Measurements from ENCODE around the gene MELK. TPM values are rescaled to one million over a fixed set of nuclear protein-coding genes. Genes with fewer than 3 reads are reported as not detected.

Gene MELK
- total and polyA plus RNA-seq, 2 donors (not counting 1 experiment from before 2014, with no cell fraction given): 14.2 to 21.9 TPM

DNA sequence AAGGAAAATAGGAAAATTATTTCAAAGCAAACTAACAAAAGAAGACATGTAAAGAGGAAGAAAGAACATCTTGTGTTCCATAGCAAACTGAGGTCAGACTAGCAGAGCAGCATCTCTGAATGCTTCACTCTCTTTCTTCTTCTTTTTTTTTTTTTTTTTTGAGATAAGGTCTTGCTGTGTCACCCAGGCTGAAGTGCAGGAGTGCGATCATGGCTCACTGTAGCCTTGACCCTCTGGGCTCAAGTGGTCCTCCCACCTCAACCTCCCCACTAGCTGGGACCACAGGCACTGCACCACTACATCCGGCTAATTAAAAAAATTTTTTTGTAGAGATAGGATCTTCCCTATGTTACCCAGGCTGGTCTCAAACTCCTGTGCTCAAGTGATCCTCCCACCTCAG lies 36.6 kb downstream of the MELK start:
- Histone ChIP-seq H3K27me3 (ENCODE audit: control insufficient read depth, insufficient read depth, low read length) (no peaks in the 10 kb centered on the region), H3K36me3 (ENCODE audit: control insufficient read depth, insufficient read depth, low read length) (peaks cover 1% of the 10 kb centered on the region), H3K9ac (ENCODE audit: insufficient read depth, low read length) (no peak overlapping the region), H3K4me1 (ENCODE audit: control insufficient read depth, extremely low read depth, insufficient read depth, low read length) (no peaks in the 10 kb centered on the region), H3K4me3 (replicated peaks in 1 of 4; ENCODE audit: control extremely low read depth in 1 of 4, insufficient read depth in 1 of 4, low read depth in 3 of 4, low read length in 4 of 4) (no peak overlapping the region), H3K27ac (ENCODE audit: insufficient read depth, low read length) (no peak overlapping the region), H4K20me1 (ENCODE audit: control insufficient read depth, extremely low read depth, insufficient read depth, low read length) (no peaks in the 10 kb centered on the region), H2AFZ (ENCODE audit: low read length) (no peak overlapping the region), H3K9me3 (ENCODE audit: control insufficient read depth, insufficient read depth, low read depth, low read length) (no peaks in the 10 kb centered on the region), H3K79me2 (ENCODE audit: control insufficient read depth, insufficient read depth, low read length) (no peaks in the 10 kb centered on the region), H3K4me2 (ENCODE audit: extremely low read depth, insufficient read depth, low read length) (no peak overlapping the region)
- TF ChIP-seq EZH2 (IDR thresholded peaks at IDR 0.05; ENCODE audit: low read length, missing control alignments): no peak
- TF ChIP-seq CTCF (conservative IDR thresholded peaks at IDR 0.05 in 1 of 2, IDR thresholded peaks at IDR 0.05 in 1 of 2; ENCODE audit: low read depth in 1 of 2, low read length in 2 of 2): no peak
- DNase-seq (ENCODE audit: low read depth in 2 of 2): no peak

GRCh38 chr9:36622121-36622520 lies 49.4 kb downstream of the MELK start:
- H4K20me1 ChIP-seq (ENCODE audit: control insufficient read depth, extremely low read depth, insufficient read depth, low read length): no peaks in the 10 kb centered on the region
- no peak overlapping the region for H2AFZ ChIP-seq (ENCODE audit: low read length)
- no peaks in the 10 kb centered on the region for H3K36me3 ChIP-seq (ENCODE audit: control insufficient read depth, insufficient read depth, low read length)
- H3K9me3 ChIP-seq (ENCODE audit: control insufficient read depth, insufficient read depth, low read depth, low read length): no peaks in the 10 kb centered on the region
- no peak overlapping the region for H3K27ac ChIP-seq (ENCODE audit: insufficient read depth, low read length)
- H3K4me2 ChIP-seq (ENCODE audit: extremely low read depth, insufficient read depth, low read length): no peak overlapping the region
- DNase-seq (ENCODE audit: low read depth in 2 of 2): no peak
- peaks cover 6% of the 10 kb centered on the region for H3K79me2 ChIP-seq (ENCODE audit: control insufficient read depth, insufficient read depth, low read length)
- H3K4me1 ChIP-seq (ENCODE audit: control insufficient read depth, extremely low read depth, insufficient read depth, low read length): peaks cover 6% of the 10 kb centered on the region
- no peaks in the 10 kb centered on the region for H3K27me3 ChIP-seq (ENCODE audit: control insufficient read depth, insufficient read depth, low read length)
- H3K9ac ChIP-seq (ENCODE audit: insufficient read depth, low read length): no peak overlapping the region
- H3K4me3 ChIP-seq (replicated peaks in 1 of 4; ENCODE audit: control extremely low read depth in 1 of 4, insufficient read depth in 1 of 4, low read depth in 3 of 4, low read length in 4 of 4): no peak overlapping the region
- TF ChIP-seq EZH2 (IDR thresholded peaks at IDR 0.05; ENCODE audit: low read length, missing control alignments) (no peak), CTCF (conservative IDR thresholded peaks at IDR 0.05 in 1 of 2, IDR thresholded peaks at IDR 0.05 in 1 of 2; ENCODE audit: low read depth in 1 of 2, low read length in 2 of 2) (no peak)

DNA sequence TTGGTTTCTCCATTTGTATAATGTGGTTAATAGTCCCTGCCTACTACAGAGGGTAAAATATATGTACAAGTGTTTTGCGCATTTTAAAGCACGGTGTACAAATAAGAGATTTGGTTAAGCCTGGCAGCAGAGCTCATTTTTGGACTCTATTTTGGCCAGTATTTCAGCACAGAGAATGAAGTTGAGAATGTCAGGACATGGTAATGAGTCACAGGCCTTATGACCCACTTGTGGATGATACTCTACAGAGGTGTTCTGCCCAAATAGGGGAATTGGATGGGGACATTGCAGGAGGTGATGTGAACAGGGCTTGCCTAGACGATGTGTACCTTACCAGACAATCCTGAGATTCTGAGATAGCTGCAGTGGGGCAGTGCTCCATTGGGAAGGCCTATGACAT lies 50.6 kb downstream of the MELK start:
- peak; percentile 44 to 51 for DNase-seq (ENCODE audit: low read depth in 2 of 2)
- Histone ChIP-seq H3K27me3 (ENCODE audit: control insufficient read depth, insufficient read depth, low read length) (no peaks in the 10 kb centered on the region), H3K4me1 (ENCODE audit: control insufficient read depth, extremely low read depth, insufficient read depth, low read length) (peaks cover 6% of the 10 kb centered on the region), H2AFZ (ENCODE audit: low read length) (no peak overlapping the region), H3K4me3 (replicated peaks in 1 of 4; ENCODE audit: control extremely low read depth in 1 of 4, insufficient read depth in 1 of 4, low read depth in 3 of 4, low read length in 4 of 4) (no peak overlapping the region), H3K4me2 (ENCODE audit: extremely low read depth, insufficient read depth, low read length) (no peak overlapping the region), H4K20me1 (ENCODE audit: control insufficient read depth, extremely low read depth, insufficient read depth, low read length) (no peaks in the 10 kb centered on the region), H3K9me3 (ENCODE audit: control insufficient read depth, insufficient read depth, low read depth, low read length) (no peaks in the 10 kb centered on the region), H3K27ac (ENCODE audit: insufficient read depth, low read length) (no peak overlapping the region), H3K9ac (ENCODE audit: insufficient read depth, low read length) (no peak overlapping the region), H3K36me3 (ENCODE audit: control insufficient read depth, insufficient read depth, low read length) (no peaks in the 10 kb centered on the region), H3K79me2 (ENCODE audit: control insufficient read depth, insufficient read depth, low read length) (peaks cover 8% of the 10 kb centered on the region)
- TF ChIP-seq EZH2 (IDR thresholded peaks at IDR 0.05; ENCODE audit: low read length, missing control alignments) (no peak), CTCF (conservative IDR thresholded peaks at IDR 0.05 in 1 of 2, IDR thresholded peaks at IDR 0.05 in 1 of 2; ENCODE audit: low read depth in 1 of 2, low read length in 2 of 2) (no peak)
